Suprapubic skin (tissue), 4 donors: ENCODE results near the gene SMAD7.

Experiments used
- CTCF ChIP-seq, 2 donors: fragments of 200-600 bp in 1 of 2; fragments of 450-650 bp in 1 of 2; sonication (generic) in 1 of 2; IDR thresholded peaks; one replicate each; pipeline ENCODE4 v1.5.1; 2016 to 2019; ENCODE audit warnings: antibody characterized with exemption in 2 of 2, mild to moderate bottlenecking in 1 of 2, moderate library complexity in 1 of 2
- EP300 ChIP-seq: sonication (generic); formaldehyde crosslinking; IDR thresholded peaks from one replicate; pipeline ENCODE4 v1.6.1; 2017; ENCODE audit warnings: antibody characterized with exemption
- POLR2A ChIP-seq, 2 donors: fragments of 450-650 bp; IDR thresholded peaks; one replicate each; pipeline ENCODE4 v1.6.1; 2017; ENCODE audit warnings: antibody characterized with exemption in 2 of 2, mild to moderate bottlenecking in 2 of 2, moderate library complexity in 2 of 2
- POLR2AphosphoS5 ChIP-seq, 3 donors: sonication (generic); formaldehyde crosslinking; IDR thresholded peaks; one replicate each; pipeline ENCODE4 v1.6.1; 2017; ENCODE audit warnings: antibody characterized with exemption in 3 of 3

- TF ChIP-seq POLR2AphosphoS5 (IDR thresholded peaks at IDR 0.05), result no peak
- no peak for TF ChIP-seq CTCF (IDR thresholded peaks at IDR 0.05)
- TF ChIP-seq POLR2A (IDR thresholded peaks at IDR 0.05), result no peak
- no peak for TF ChIP-seq EP300
Measured at GRCh38 chr18:48917579-48918517, 32.9 kb downstream of the SMAD7 start.
